CD14-positive monocyte (primary cell): ENCODE data around the gene AGER. TPM values are rescaled to one million over a fixed set of nuclear protein-coding genes. Genes with fewer than 3 reads are reported as not detected.

Experiments used
- DNase-seq, 3 donors: peaks; one replicate each; pipeline ENCODE4 v3.0.0-alpha.2; 2011 to 2022
- H2AFZ ChIP-seq: 2 replicates; pipeline ENCODE4 v1.6.0; 2012; ENCODE audit warnings: mild to moderate bottlenecking, low read depth, low read length, inconsistent platforms; ENCODE audit not compliant: insufficient read depth, poor library complexity, severe bottlenecking
- H3K27ac ChIP-seq, 2 donors: 1 replicate in 1 of 2; 2 replicates in 1 of 2; pipeline ENCODE4 v1.5.1; 2012 to 2013; ENCODE audit warnings: low read length in 2 of 2, control low read depth in 1 of 2, inconsistent platforms in 1 of 2, low read depth in 1 of 2, mild to moderate bottlenecking in 1 of 2
- H3K27me3 ChIP-seq, 2 donors: one replicate each; pipeline versions ENCODE4 v1.6.0 to v1.6.1; 2011 to 2013; ENCODE audit warnings: low read length in 2 of 2; ENCODE audit not compliant: control insufficient read depth in 2 of 2, insufficient read depth in 2 of 2
- H3K36me3 ChIP-seq, 2 donors: replicated peaks in 1 of 2; 1 replicate in 1 of 2; 2 replicates in 1 of 2; pipeline versions ENCODE4 v1.5.1 to v1.6.1; 2012 to 2013; ENCODE audit warnings: low read length in 2 of 2, control low read depth in 1 of 2, inconsistent platforms in 1 of 2, mild to moderate bottlenecking in 1 of 2; ENCODE audit not compliant: insufficient read depth in 2 of 2, control insufficient read depth in 1 of 2
- H3K4me1 ChIP-seq, 2 donors: 1 replicate in 1 of 2; 2 replicates in 1 of 2; pipeline versions ENCODE4 v1.5.1 to v1.6.1; 2012 to 2013; ENCODE audit warnings: low read length in 2 of 2, control low read depth in 1 of 2, inconsistent platforms in 1 of 2, mild to moderate bottlenecking in 1 of 2, moderate library complexity in 1 of 2; ENCODE audit not compliant: insufficient read depth in 2 of 2, control insufficient read depth in 1 of 2
- H3K4me2 ChIP-seq: replicated peaks from 2 replicates; pipeline ENCODE3; 2012; ENCODE audit warnings: low read length, moderate library complexity, mild to moderate bottlenecking; ENCODE audit not compliant: poor library complexity, severe bottlenecking; ENCODE audit errors: extremely low read depth
- H3K4me3 ChIP-seq, 3 experiments: fragments of 200-600 bp in 1 of 3; sonication (generic) in 1 of 3; replicated peaks in 1 of 3; 1 replicate in 2 of 3; 2 replicates in 1 of 3; pipeline ENCODE4 v1.5.1; 2011 to 2013; ENCODE audit warnings: low read length in 3 of 3, mild to moderate bottlenecking in 3 of 3, control low read depth in 2 of 3, low read depth in 2 of 3, inconsistent platforms in 1 of 3, moderate library complexity in 1 of 3
- H3K79me2 ChIP-seq: 2 replicates; pipeline ENCODE4 v1.6.0; 2012; ENCODE audit warnings: mild to moderate bottlenecking, control low read depth, inconsistent platforms, low read length, moderate library complexity; ENCODE audit not compliant: insufficient read depth
- H3K9ac ChIP-seq: 2 replicates; pipeline ENCODE4 v1.6.0; 2017; ENCODE audit warnings: low read length, mild to moderate bottlenecking; ENCODE audit not compliant: insufficient read depth, poor library complexity, severe bottlenecking
- H3K9me3 ChIP-seq, 2 donors: replicated peaks in 1 of 2; 1 replicate in 1 of 2; 2 replicates in 1 of 2; pipeline versions ENCODE4 v1.5.1 to v1.6.1; 2012 to 2013; ENCODE audit warnings: low read length in 2 of 2, control low read depth in 1 of 2; ENCODE audit not compliant: control insufficient read depth in 1 of 2, insufficient read depth in 1 of 2
- H4K20me1 ChIP-seq: 2 replicates; pipeline ENCODE4 v1.6.0; 2012; ENCODE audit warnings: mild to moderate bottlenecking, low read length, control low read depth, moderate library complexity; ENCODE audit not compliant: insufficient read depth
- H3K27ac Mint-ChIP-seq, 7 donors: one replicate each; pipeline ENCODE4 v1.8.0; 2020; ENCODE audit warnings: mild to moderate bottlenecking in 7 of 7, mixed read lengths in 7 of 7, moderate library complexity in 6 of 7, inconsistent platforms in 2 of 7
- H3K27me3 Mint-ChIP-seq, 3 donors: one replicate each; pipeline ENCODE4 v1.8.0; 2021 to 2022; ENCODE audit warnings: low read depth in 3 of 3, mild to moderate bottlenecking in 3 of 3, mixed read lengths in 3 of 3, moderate library complexity in 3 of 3, inconsistent platforms in 1 of 3
- H3K36me3 Mint-ChIP-seq, 2 donors: one replicate each; pipeline ENCODE4 v1.8.0; 2020; ENCODE audit warnings: mixed read lengths in 2 of 2, inconsistent platforms in 1 of 2, mild to moderate bottlenecking in 1 of 2
- H3K4me1 Mint-ChIP-seq: one replicate; pipeline ENCODE4 v1.8.0; 2020; ENCODE audit warnings: mild to moderate bottlenecking, mixed read lengths
- H3K4me3 Mint-ChIP-seq, 2 donors: one replicate each; pipeline ENCODE4 v1.8.0; 2020; ENCODE audit warnings: mild to moderate bottlenecking in 2 of 2, mixed read lengths in 2 of 2, moderate library complexity in 1 of 2
- H3K9me3 Mint-ChIP-seq, 7 donors: one replicate each; pipeline ENCODE4 v1.8.0; 2020 to 2022; ENCODE audit warnings: mixed read lengths in 7 of 7, mild to moderate bottlenecking in 6 of 7, moderate library complexity in 6 of 7, inconsistent platforms in 2 of 7
- CTCF ChIP-seq: fragments of 200-600 bp; IDR thresholded peaks from one replicate; pipeline ENCODE4 v1.8.0; 2022; ENCODE audit warnings: antibody characterized with exemption, mild to moderate bottlenecking
- WGBS: methylation state at CpG from one replicate; pipeline ENCODE4 v1.1.5; 2013; ENCODE audit warnings: missing lambda C conversion rate; ENCODE audit not compliant: insufficient coverage; 5-methylcytosine and 5-hydroxymethylcytosine counted together
- intact Hi-C, 2 donors: fragments of 100-400 bp; cut with micrococcal nuclease; formaldehyde crosslinking; loops; one replicate each; pipeline versions ENCODE4 v1.15.0 to v1.15.1; 2023
- polyA plus RNA-seq, 3 donors: library from polyadenylated mRNA; depleted of rRNA in 1 of 3; unstranded in 2 of 3; stranded (reverse) in 1 of 3; fragments of 300-500 nt in 2 of 3; fragments of >200 nt in 1 of 3; fragmentation: Illumina TruSeq in 2 of 3; gene quantifications; 1 replicate in 2 of 3; 2 replicates in 1 of 3; pipeline ENCODE4 v1.2.3, GENCODE V29; 2012 to 2021

The AGER gene
- polyA plus RNA-seq, 3 donors = 0.60 to 55.0 TPM; not detected in 1

GRCh38 chr6:32222333-32223230, 38.5 kb upstream of the AGER start:
- Histone ChIP-seq H4K20me1 (no peaks in the 10 kb centered on the region), H3K4me3 (no peak overlapping the region), H3K36me3 (no peaks in the 10 kb centered on the region), H3K4me2 (no peak overlapping the region), H3K27me3 (no peaks in the 10 kb centered on the region), H3K4me1 (peaks cover 7 to 10% of the 10 kb centered on the region in 2 donors), H2AFZ (no peak overlapping the region), H3K79me2 (no peaks in the 10 kb centered on the region), H3K27ac (no peak overlapping the region), H3K9me3 (no peaks in the 10 kb centered on the region), H3K9ac (no peak overlapping the region)
- intact Hi-C loops = no loop called here
- peaks cover 0 to 6% (median 1%) of the 10 kb centered on the region in 3 donors for H3K27me3 Mint-ChIP-seq
- peaks cover 15% of the 10 kb centered on the region for H3K4me1 Mint-ChIP-seq
- no peak for TF ChIP-seq CTCF
- DNase-seq = no peak
- H3K36me3 Mint-ChIP-seq = no peaks in the 10 kb centered on the region
- H3K4me3 Mint-ChIP-seq = no peak overlapping the region
- H3K27ac Mint-ChIP-seq = peak overlapping the region in 2 of 7 donors; percentile 32 to 57
- WGBS = 100% methylated on average over 4 of the region's 8 CpGs
- H3K9me3 Mint-ChIP-seq = no peaks in the 10 kb centered on the region

GRCh38 chr6:32220021-32220420, 36.0 kb upstream of the AGER start:
- H3K4me3 Mint-ChIP-seq = no peak overlapping the region
- TF ChIP-seq CTCF = no peak

More at GRCh38 chr6:32220021-32220420, 36.0 kb upstream of the AGER start:
- Histone ChIP-seq H3K4me2 (no peak overlapping the region), H3K9me3 (no peaks in the 10 kb centered on the region), H3K79me2 (no peaks in the 10 kb centered on the region), H3K27me3 (no peaks in the 10 kb centered on the region), H3K4me3 (no peak overlapping the region), H3K27ac (no peak overlapping the region), H4K20me1 (no peaks in the 10 kb centered on the region), H2AFZ (no peak overlapping the region), H3K9ac (no peak overlapping the region), H3K36me3 (no peaks in the 10 kb centered on the region), H3K4me1 (no peaks in the 10 kb centered on the region)
- no peaks in the 10 kb centered on the region for H3K36me3 Mint-ChIP-seq
- 82% methylated on average over 2 of the region's 4 CpGs for WGBS
- H3K27me3 Mint-ChIP-seq = peaks cover 0 to 7% (median 2%) of the 10 kb centered on the region in 3 donors
- H3K9me3 Mint-ChIP-seq = no peaks in the 10 kb centered on the region
- DNase-seq = no peak
- peaks cover 9% of the 10 kb centered on the region for H3K4me1 Mint-ChIP-seq
- H3K27ac Mint-ChIP-seq = no peak overlapping the region
- intact Hi-C loops = no loop called here
